Stimulated activated CD4-positive, alpha-beta T cell treated with anti-CD3 and anti-CD28 coated beads, Interleukin-4, amount 100 ng/mL, for 4 hours (primary cell): ENCODE measurements around the gene LUC7L.
"Not testable (repeated sequence)": the region's sequence is repeated elsewhere in the genome, so short reads cannot be mapped to it uniquely, and the experiment has no call there.

ENCODE experiments used
- DNase-seq, 2 experiments: peaks; one replicate each; pipeline ENCODE4 v3.0.0-alpha.2; 2020

Gene LUC7L

GRCh38 chr16:228151-228851 lies 948 bp downstream of the LUC7L start:
- DNase-seq = peak in 1 of 2 experiments; percentile 1

DNA sequence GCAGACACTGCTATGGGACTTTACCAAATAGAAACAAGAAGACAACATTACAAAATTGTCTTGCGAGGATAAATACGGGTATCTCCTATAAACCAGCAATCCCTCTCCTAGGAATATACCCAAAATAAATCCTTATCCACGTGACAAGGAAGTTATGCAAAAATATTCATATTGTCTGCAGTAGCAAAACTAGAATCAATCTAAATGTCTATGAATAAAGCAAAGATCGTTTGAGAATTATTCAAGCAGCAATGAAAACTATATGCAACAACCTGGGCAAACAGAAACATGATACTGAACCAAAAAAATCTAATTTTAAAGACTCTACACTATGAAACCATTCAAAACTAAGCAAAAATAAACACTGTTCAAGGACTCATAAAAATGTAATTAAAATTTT lies 9.2 kb downstream of the LUC7L start:
- no peak for DNase-seq

DNA sequence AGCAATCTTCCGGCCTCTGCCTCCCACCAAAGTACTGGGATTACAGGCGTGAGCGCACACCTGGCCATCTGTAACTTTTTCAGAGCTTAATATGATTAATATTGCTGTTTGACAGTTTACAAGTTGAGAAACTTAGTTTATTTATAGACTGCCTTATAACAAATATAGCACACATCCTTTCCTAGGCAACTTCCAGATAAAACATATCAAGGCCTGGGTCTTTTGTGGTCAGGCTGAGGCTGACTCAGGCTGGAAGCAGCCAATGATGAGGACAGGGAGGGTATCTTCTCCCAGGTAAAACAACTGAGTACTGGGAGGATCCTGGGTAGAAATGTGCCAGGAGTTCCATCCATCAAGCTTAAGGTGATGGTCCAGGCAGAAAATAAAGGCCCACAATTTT lies 16.2 kb downstream of the LUC7L start:
- DNase-seq = no peak

GRCh38 chr16:211631-212180 lies 17.5 kb downstream of the LUC7L start:
- not testable (repeated sequence) for DNase-seq

DNA sequence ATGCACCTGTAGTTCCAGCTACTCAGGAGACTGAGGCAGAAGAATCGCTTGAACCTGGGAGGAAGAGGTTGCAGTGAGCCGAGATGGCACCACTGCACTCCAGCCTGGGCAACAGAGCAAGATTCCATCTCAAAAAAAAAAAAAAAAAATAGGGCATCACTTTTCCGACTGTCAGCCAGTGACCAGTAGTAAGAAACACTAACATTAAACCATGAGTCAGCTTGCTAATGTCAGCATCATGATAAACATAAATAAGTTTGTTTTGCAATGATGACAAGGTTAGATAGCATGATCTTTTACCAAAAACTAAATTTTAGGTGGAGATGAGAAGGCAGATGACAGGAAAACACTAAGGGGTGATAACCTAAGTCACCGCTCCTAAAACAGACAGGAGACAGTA lies 19.9 kb downstream of the LUC7L start:
- not testable (repeated sequence) for DNase-seq

GRCh38 chr16:204046-204445 lies 25.2 kb downstream of the LUC7L start:
- DNase-seq = not testable (repeated sequence)

GRCh38 chr16:203246-203645 lies 26.0 kb downstream of the LUC7L start:
- no peak for DNase-seq

DNA sequence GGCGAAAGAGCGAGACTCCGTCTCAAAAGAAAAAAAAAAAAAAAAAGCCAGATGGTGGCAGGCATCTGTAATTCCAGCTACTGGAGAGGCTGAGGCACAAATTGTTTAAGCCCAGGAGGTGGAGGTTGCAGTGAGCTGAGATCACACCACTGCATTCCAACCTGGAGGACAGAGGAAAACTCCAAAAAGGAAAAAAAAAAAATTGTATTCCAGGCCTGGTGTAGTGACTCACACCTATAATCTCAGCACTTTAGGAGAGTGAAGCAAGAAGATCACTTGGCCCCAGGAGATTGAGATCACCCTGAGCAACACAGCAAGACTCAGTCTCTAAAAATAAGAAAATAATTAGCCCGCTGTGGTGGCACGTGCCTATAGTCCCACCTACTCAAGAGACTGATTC lies 28.9 kb downstream of the LUC7L start:
- no peak for DNase-seq

- no peak for DNase-seq
Measured at GRCh38 chr16:194516-194915, 34.7 kb downstream of the LUC7L start.

GRCh38 chr16:193441-193840 lies 35.8 kb downstream of the LUC7L start:
- DNase-seq = no peak

DNA sequence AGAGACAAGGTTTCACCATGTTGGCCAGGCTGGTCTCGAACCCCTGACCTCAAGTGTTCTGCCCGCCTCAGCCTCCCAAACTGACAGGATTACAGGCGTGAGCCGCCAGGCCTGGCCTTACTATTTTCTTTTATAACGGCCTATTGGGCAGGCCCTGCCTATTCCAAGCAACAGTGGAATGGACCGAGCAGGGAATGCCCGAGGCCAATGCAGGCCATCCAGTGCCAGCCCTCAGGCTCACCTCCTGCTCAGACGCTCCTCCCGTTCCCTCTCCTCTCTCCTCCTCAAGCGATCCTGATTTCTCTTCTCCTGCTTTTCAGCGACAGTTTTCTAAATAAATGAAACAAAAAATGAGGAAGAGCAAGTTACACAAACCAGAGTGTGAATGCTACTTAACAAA lies 36.6 kb downstream of the LUC7L start:
- no peak for DNase-seq

DNA sequence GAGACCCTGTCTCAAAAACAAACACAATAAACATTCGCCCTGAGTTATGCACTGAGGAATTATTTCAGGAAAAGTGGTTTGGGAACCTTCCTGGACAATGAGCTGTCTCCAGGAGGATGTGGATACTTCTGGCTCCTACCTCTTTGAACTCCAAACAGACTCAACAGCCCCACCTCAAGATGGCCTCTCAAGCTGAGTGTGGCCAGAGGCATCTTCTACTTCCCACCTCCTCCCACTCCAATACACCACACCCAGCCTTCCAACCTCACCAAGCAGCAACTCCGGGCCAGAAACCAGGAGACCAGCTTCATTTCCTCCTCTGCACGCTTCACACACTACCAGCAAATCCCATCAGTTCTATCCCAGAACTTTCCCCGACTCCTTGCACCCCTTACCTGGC lies 37.4 kb downstream of the LUC7L start:
- DNase-seq = no peak

- DNase-seq = no peak
Measured at GRCh38 chr16:189604-190186, 39.6 kb downstream of the LUC7L start.

- DNase-seq = peak in 1 of 2 experiments; percentile 11
Measured at GRCh38 chr16:188674-189073, 40.6 kb downstream of the LUC7L start.

- no peak for DNase-seq
Measured at GRCh38 chr16:187330-187729, 41.9 kb downstream of the LUC7L start.

- no peak for DNase-seq
Measured at GRCh38 chr16:185691-186090, 43.6 kb downstream of the LUC7L start.

- no peak for DNase-seq
Measured at GRCh38 chr16:185213-185612, 44.0 kb downstream of the LUC7L start.

DNA sequence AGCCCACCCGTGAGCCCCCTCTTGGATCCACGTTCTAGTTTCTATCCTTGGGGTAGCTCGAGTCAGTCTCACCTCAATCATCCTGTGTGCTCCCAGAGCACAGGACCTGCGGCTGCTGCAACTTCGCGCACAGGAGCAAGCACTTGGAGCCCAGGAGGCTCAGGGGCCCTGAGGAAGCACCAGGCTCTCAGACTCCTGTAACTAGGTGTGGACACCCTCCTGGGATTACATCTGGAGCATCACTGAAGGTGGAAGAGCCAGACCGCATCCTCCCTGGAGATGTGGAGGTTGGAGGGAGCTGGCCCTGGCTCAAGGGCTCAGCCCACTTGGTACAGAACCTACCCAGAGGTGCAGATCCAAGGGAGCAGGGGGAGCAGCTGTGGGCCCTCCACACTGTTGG lies 46.2 kb downstream of the LUC7L start:
- no peak for DNase-seq

DNA sequence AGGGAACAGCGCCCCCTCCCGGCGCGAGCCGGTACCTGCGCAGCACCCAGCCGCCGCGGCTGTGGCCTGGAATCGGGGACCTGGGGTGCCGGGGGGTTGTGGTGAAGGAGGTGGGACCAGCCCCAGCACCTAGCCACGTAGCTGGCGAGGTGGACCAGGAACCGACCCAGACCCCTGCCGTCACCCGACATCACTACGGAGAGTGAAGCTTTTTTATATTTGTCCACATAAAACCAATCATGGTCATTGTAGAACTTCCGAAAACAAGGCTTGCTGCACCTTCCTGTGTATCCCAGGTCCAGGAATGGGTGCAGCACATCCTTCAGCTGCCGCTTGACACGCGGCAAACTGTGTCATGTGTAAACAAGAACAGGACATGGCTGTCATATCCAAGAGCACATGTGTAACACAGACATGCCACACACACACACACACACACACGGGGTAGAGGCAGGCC lies 47.7 kb downstream of the LUC7L start:
- no peak for DNase-seq

DNA sequence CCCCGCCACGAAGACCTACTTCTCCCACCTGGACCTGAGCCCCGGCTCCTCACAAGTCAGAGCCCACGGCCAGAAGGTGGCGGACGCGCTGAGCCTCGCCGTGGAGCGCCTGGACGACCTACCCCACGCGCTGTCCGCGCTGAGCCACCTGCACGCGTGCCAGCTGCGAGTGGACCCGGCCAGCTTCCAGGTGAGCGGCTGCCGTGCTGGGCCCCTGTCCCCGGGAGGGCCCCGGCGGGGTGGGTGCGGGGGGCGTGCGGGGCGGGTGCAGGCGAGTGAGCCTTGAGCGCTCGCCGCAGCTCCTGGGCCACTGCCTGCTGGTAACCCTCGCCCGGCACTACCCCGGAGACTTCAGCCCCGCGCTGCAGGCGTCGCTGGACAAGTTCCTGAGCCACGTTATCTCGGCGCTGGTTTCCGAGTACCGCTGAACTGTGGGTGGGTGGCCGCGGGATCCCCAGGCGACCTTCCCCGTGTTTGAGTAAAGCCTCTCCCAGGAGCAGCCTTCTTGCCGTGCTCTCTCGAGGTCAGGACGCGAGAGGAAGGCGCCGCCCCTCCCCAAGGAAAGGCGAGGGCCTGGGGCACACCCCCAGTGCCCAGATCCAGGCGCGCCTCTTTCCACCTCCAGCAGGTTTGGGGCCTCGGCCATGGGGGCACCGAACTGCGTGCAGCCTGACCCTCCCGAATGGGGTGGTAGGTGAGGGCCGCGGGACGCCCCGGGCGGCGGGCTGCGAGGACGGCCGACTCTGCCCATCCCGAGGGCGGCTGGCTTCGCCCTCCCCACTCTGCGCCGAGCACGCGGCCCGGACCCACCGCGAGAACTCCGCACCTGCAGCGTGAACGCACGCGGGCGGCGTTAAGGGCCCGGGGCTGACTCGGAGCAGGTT lies 48.3 kb downstream of the LUC7L start:
- peak; percentile 77 to 83 for DNase-seq

GRCh38 chr16:180101-180675 lies 49.1 kb downstream of the LUC7L start, which contains the start of gene HBQ1:
TSS of gene HBQ1 (plus strand) at chr16:180459. CDS start at chr16:180487, 28 bp downstream.
- peak in 1 of 2 experiments; percentile 50 for DNase-seq

DNA sequence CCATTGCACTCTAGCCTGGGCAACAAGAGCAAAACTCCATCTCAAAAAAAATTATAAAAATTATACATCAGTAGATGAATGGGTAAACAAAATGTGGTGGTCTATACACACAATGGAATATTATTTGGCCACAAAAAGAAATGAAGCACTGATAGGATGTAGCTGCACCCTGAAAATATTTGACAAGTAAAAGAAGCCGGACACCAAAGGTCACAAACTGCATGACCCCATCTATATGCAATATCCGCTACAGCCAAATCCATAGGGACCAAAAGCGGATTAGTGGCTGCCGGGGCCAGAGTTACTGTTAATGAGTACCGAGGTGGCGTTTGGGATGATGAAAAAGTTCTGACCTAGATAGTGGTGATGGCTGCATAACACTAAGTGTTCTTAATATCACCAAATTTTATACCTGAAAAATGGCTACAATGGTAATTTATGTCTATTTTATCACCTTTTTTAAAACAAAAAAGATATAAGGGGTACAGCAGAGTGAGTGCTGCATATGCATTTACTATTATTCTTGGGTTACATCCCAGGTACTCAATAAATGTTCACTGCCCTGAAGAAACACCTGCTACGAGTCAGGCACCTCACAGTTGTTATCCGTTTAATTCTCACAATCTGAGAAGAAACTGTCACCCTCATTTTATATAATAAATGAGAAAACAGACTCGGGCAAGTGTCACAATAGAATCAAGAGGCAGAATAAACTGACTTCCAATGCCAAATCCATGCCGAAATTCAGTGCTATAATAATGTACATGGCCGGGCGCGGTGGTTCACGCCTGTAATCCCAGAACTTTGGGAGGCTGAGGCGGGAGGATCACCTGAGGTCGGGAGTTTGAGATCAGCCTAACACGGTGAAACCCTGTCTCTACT lies 49.8 kb downstream of the LUC7L start:
- no peak for DNase-seq
